Measurements from ENCODE around the gene STYX.
"Not testable (repeated sequence)": the region's sequence is repeated elsewhere in the genome, so short reads cannot be mapped to it uniquely, and the experiment has no call there.

STYX gene

DNA sequence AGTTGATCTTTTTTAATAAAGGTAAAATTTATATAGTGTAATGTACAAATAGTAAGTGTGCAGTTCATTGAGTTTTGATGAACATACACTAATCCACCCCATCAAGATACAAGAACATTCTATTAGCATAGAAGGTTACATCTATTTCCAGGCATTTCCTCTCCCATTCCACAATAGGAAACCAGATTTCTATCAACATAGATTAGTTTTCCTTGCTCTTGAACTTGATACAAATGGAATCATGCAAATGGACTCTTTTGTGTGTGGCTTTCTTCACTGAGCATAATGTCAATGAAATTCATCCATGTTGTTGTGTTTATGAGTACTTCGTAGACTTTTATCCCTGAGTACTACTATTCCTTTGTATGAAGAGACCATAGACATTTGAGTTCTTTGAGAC, 10.8 kb downstream of the STYX start:
- no peak overlapping the region for H3K4me3 ChIP-seq (replicated peaks; ENCODE audit: low read depth, low read length)
- TF ChIP-seq, protein P1, sequence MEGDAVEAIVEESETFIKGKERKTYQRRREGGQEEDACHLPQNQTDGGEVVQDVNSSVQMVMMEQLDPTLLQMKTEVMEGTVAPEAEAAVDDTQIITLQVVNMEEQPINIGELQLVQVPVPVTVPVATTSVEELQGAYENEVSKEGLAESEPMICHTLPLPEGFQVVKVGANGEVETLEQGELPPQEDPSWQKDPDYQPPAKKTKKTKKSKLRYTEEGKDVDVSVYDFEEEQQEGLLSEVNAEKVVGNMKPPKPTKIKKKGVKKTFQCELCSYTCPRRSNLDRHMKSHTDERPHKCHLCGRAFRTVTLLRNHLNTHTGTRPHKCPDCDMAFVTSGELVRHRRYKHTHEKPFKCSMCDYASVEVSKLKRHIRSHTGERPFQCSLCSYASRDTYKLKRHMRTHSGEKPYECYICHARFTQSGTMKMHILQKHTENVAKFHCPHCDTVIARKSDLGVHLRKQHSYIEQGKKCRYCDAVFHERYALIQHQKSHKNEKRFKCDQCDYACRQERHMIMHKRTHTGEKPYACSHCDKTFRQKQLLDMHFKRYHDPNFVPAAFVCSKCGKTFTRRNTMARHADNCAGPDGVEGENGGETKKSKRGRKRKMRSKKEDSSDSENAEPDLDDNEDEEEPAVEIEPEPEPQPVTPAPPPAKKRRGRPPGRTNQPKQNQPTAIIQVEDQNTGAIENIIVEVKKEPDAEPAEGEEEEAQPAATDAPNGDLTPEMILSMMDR (IDR thresholded peaks at IDR 0.05; ENCODE audit: low read depth, low read length, missing control alignments) = no peak
- no peak for DNase-seq (ENCODE audit: extremely low read depth, low read depth)

DNA sequence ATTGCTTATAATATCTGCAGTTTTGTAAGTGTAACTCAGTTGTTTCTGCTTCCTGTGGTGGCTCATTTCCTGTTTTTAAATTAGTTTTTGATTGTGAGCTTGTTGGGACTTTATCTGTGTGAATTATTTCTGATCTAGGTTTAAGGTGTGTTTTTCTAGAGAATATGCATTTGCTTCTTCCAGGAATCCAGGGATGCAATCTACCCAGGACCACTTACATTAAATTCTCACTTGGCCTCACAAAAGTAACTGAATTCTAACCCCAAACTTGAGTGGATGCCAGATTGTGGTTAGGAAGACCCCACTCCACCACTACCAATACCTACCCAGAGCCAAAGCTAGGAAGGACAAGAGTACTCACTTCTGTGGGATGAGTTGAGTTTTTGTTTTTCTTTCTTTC, 11.9 kb downstream of the STYX start:
- TF ChIP-seq, protein P1 (IDR thresholded peaks at IDR 0.05; ENCODE audit: low read depth, low read length, missing control alignments) = no peak
- H3K4me3 ChIP-seq (replicated peaks; ENCODE audit: low read depth, low read length) = no peak overlapping the region
- no peak for DNase-seq (ENCODE audit: extremely low read depth, low read depth)

DNA sequence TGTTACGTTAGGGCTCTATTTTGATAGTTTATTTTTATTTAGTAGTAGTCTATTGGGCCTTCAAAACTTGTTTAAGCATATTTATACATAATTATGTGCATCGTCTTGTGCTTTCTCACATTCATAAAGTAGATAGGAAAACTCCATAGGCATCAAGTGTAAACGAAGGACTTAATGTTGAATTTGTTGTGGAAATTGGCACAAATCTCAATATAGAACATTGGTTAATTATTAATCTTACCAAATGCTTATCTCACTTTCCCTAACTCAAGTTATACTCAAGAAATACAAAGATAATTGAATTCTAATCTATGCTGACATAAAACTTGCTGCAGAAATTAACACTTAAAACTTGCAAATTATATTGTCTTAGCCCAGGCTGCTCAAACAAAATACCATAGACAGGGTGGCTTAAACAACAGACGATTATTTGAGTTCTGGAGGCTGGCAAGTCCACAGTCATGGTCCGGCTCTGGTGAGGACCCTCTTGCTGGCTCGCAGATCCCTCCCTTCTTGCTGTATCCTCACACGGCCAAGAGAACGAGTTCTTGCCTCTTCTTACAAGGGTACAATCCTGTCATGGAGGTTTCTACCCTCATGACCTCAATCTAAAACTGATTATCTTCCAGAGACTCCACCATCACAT, 18.8 kb downstream of the STYX start:
- TF ChIP-seq, protein P1 (IDR thresholded peaks at IDR 0.05; ENCODE audit: low read depth, low read length, missing control alignments) = no peak
- DNase-seq (ENCODE audit: extremely low read depth, low read depth) = no peak
- no peak overlapping the region for H3K4me3 ChIP-seq (replicated peaks; ENCODE audit: low read depth, low read length)

DNA sequence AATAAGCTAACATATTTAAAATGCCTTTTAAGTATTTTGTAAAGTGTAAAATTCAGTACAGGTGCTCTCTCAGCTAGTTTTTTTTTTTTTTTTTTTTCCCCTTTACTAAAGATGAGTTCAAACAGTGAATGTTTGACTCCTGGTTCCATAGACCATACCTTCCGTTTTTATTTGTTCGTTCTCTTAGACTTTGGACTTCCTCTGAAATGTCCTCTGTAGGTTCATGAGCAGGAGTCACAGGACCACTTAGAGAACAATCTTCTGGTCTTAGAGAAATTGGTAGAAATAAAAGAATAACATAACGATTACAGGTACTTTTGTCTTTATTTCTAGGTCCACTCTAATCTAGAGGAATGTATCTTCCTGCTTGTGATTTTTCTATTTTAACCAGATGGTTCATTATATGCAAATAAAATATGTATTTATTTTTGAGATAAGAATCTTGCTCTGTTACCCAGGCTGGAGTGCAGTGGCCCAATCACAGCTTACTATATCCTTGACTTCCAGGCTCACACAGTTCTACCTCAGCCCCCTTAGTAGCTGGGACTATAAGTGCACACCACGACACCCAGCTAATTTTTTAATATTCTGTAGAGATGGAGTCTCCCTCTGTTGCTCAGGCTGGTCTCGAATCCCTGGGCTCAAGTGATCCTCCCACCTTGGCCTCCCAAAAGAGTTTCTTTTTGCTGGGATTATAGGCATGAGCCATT, 25.8 kb downstream of the STYX start:
- no peak for DNase-seq (ENCODE audit: extremely low read depth, low read depth)
- TF ChIP-seq, protein P1 (IDR thresholded peaks at IDR 0.05; ENCODE audit: low read depth, low read length, missing control alignments) = no peak
- no peak overlapping the region for H3K4me3 ChIP-seq (replicated peaks; ENCODE audit: low read depth, low read length)

DNA sequence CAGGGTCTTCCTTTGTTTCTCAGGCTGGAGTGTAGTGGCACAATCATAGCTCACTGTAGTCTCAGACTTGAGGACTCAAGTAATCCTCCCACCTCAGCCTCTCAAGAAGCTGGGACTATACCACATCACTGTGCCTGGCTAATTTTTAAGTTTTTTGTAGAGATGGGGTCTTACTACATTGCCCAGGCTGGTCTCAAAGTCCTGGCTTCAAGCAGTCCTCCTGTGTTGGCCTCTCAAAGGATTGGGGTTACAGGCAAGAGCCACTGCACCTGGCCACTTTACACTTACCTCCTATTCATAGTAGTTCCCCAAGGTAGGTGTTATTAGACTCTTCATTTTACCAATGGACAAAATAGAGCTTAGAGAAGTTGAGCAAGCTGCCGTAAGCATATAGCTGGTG, 29.2 kb downstream of the STYX start:
- no peak overlapping the region for H3K4me3 ChIP-seq (replicated peaks; ENCODE audit: low read depth, low read length)
- no peak for DNase-seq (ENCODE audit: extremely low read depth, low read depth)
- TF ChIP-seq, protein P1 (IDR thresholded peaks at IDR 0.05; ENCODE audit: low read depth, low read length, missing control alignments) = no peak

DNA sequence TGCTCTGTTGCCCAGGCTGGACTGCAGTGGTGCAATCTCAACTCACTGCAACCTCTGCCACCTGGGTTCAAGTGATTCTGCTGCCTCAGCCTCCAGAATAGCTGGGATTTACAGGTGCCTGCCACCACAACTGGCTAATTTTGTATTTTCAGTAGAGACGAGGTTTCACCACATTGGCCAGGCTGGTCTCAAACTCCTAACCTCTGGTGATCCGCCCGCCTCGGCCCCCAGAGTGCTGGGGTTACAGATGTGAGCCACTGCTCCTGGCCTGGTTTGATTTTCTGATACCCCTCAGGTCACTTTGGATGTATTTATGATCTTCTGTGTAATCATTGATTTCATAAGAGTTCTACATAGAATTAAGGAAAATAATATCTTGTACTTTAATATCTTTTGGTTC, 33.0 kb downstream of the STYX start:
- H3K4me3 ChIP-seq (replicated peaks; ENCODE audit: low read depth, low read length); DNase-seq (ENCODE audit: extremely low read depth, low read depth): not testable (repeated sequence)

DNA sequence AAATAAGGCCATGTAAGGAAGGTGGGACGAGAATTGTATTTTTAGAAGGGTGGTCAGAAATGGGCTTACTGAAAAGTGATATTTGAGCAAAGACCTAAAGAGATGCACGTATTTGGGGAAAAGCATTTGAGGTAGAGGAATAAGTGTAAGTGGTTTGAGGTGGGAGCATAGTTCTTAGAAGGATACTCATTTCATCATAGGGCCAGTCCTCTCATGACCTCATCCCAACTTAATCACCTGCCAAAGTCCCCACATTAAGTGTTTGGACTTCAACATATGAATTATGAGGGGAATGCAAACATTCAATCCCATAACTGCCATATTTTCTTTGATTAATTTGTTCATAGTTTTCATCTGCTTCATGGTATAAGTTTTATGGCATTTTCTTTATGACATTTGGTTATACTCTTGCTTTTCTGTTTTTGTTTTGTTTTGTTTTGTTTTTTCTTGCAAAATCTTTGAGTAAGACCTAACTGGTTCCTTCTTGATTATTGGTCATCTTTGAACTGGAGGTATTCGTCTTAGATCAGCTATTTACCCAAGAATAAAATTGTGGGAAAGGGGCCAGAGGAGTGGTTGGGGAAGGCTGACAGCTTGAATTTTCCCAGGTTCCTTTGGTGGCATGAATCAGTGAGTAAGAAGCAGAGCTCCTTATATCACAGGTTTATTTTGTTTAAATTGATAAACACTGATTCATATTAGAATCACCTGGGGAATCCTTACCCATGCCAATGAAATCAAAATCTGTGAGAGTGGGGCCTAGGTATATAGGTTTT, 37.3 kb downstream of the STYX start:
- no peak overlapping the region for H3K4me3 ChIP-seq (replicated peaks; ENCODE audit: low read depth, low read length)
- no peak for DNase-seq (ENCODE audit: extremely low read depth, low read depth)
- TF ChIP-seq, protein P1 (IDR thresholded peaks at IDR 0.05; ENCODE audit: low read depth, low read length, missing control alignments) = no peak

All from HFF-Myc (cell line).